ENCODE data around the gene DDX17. TPM values are rescaled to one million over a fixed set of nuclear protein-coding genes. Genes with fewer than 3 reads are reported as not detected.

The DDX17 gene
- total RNA-seq, 4 donors from 2014 or later = 108 to 329 (median 206) TPM

DNA sequence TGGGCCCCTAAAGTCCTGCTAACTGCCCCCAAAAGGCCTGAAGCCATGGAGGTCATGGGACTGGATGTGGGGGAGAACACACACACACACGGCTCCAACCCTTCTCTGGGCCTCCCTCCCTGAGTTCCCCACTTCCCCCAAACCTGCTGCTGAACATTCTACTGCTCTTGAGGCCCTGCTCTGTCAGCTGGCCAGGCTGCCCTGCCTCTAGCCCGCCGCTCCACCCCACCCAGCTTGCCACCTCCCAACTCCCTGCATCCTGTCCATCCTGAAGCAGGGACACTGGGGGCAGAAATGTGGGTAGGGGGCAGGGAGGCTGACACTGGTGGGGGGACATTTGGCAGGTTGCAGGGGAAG is 52.1 kb downstream of the DDX17 start:
- TF ChIP-seq POLR2A (IDR thresholded peaks at IDR 0.05) = no peak
- TF ChIP-seq, protein P1, sequence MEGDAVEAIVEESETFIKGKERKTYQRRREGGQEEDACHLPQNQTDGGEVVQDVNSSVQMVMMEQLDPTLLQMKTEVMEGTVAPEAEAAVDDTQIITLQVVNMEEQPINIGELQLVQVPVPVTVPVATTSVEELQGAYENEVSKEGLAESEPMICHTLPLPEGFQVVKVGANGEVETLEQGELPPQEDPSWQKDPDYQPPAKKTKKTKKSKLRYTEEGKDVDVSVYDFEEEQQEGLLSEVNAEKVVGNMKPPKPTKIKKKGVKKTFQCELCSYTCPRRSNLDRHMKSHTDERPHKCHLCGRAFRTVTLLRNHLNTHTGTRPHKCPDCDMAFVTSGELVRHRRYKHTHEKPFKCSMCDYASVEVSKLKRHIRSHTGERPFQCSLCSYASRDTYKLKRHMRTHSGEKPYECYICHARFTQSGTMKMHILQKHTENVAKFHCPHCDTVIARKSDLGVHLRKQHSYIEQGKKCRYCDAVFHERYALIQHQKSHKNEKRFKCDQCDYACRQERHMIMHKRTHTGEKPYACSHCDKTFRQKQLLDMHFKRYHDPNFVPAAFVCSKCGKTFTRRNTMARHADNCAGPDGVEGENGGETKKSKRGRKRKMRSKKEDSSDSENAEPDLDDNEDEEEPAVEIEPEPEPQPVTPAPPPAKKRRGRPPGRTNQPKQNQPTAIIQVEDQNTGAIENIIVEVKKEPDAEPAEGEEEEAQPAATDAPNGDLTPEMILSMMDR (IDR thresholded peaks at IDR 0.05 in 4 of 5, conservative IDR thresholded peaks at IDR 0.05 in 1 of 5) = no peak
- Histone ChIP-seq H3K27me3 (peaks cover 54 to 69% (median 63%) of the 10 kb centered on the region in 3 donors), H3K9me3 (no peaks in the 10 kb centered on the region), H3K27ac (no peak overlapping the region), H3K36me3 (no peaks in the 10 kb centered on the region), H3K4me3 (no peak overlapping the region), H3K4me1 (no peaks in the 10 kb centered on the region)
- intact Hi-C loops (cut with DNase I; ENCODE audit: low total_unique reads) (no loop called here), in situ Hi-C loops (cut with MboI; ENCODE audit: low sequenced_read_pairs in 4 of 4) (no loop called here)
- ATAC-seq (no peak), DNase-seq (no peak)

GRCh38 chr22:38453066-38453672 is 52.9 kb downstream of the DDX17 start:
- intact Hi-C loops (cut with DNase I; ENCODE audit: low total_unique reads) = no loop called here
- ATAC-seq (no peak), DNase-seq (no peak)
- no peak for TF ChIP-seq POLR2A (IDR thresholded peaks at IDR 0.05)
- TF ChIP-seq, protein P1 (IDR thresholded peaks at IDR 0.05 in 4 of 5, conservative IDR thresholded peaks at IDR 0.05 in 1 of 5) = no peak
- peaks cover 47 to 63% (median 55%) of the 10 kb centered on the region in 3 donors for H3K27me3 ChIP-seq
- in situ Hi-C loops (cut with MboI; ENCODE audit: low sequenced_read_pairs in 4 of 4) = no loop called here
- H3K4me1 ChIP-seq = no peaks in the 10 kb centered on the region
- no peak overlapping the region for H3K27ac ChIP-seq
- H3K4me3 ChIP-seq = no peak overlapping the region
- no peaks in the 10 kb centered on the region for H3K9me3 ChIP-seq
- no peaks in the 10 kb centered on the region for H3K36me3 ChIP-seq

GRCh38 chr22:38452373-38453065 is 53.6 kb downstream of the DDX17 start:
- no peaks in the 10 kb centered on the region for H3K4me1 ChIP-seq
- no peak overlapping the region for H3K4me3 ChIP-seq
- H3K27me3 ChIP-seq = peaks cover 45 to 60% (median 55%) of the 10 kb centered on the region in 3 donors
- ATAC-seq = no peak
- in situ Hi-C loops (cut with MboI; ENCODE audit: low sequenced_read_pairs in 4 of 4) (no loop called here), intact Hi-C loops (cut with DNase I; ENCODE audit: low total_unique reads) (no loop called here)
- no peaks in the 10 kb centered on the region for H3K9me3 ChIP-seq
- DNase-seq = no peak
- no peak for TF ChIP-seq POLR2A (IDR thresholded peaks at IDR 0.05)
- TF ChIP-seq, protein P1 (IDR thresholded peaks at IDR 0.05 in 4 of 5, conservative IDR thresholded peaks at IDR 0.05 in 1 of 5) = no peak
- H3K36me3 ChIP-seq = no peaks in the 10 kb centered on the region
- no peak overlapping the region for H3K27ac ChIP-seq

- peaks cover 40 to 57% (median 53%) of the 10 kb centered on the region in 3 donors for H3K27me3 ChIP-seq
- H3K36me3 ChIP-seq = no peaks in the 10 kb centered on the region
- TF ChIP-seq POLR2A (IDR thresholded peaks at IDR 0.05) = no peak
- TF ChIP-seq, protein P1 (IDR thresholded peaks at IDR 0.05 in 4 of 5, conservative IDR thresholded peaks at IDR 0.05 in 1 of 5) = no peak
- DNase-seq (no peak), ATAC-seq (no peak)
- H3K4me1 ChIP-seq = no peaks in the 10 kb centered on the region
- H3K27ac ChIP-seq = no peak overlapping the region
- intact Hi-C loops (cut with DNase I; ENCODE audit: low total_unique reads) = no loop called here
- no peaks in the 10 kb centered on the region for H3K9me3 ChIP-seq
- no peak overlapping the region for H3K4me3 ChIP-seq
- in situ Hi-C loops (cut with MboI; ENCODE audit: low sequenced_read_pairs in 4 of 4) = no loop called here
These were observed 54.2 kb downstream of the DDX17 start for GRCh38 chr22:38451864-38452263.

All from gastrocnemius medialis (tissue), 4 donors.